Memory B cell (primary cell): ENCODE results near the gene R3HDM1.

ENCODE experiments used
- ATAC-seq: fragments of 150-1000 bp; cut with Tn5 transposase; 2 replicates; pipeline ENCODE4 v1.10.0; 2021; ENCODE audit warnings: low read depth, mild to moderate bottlenecking, moderate library complexity
- DNase-seq, 2 donors: peaks; one replicate each; pipeline ENCODE4 v3.0.0; 2022; ENCODE audit warnings: low spot score in 2 of 2
- H3K27ac Mint-ChIP-seq: one replicate; pipeline ENCODE4 v1.8.0; 2022; ENCODE audit warnings: mild to moderate bottlenecking, moderate library complexity, mixed read lengths
- H3K27me3 Mint-ChIP-seq: one replicate; pipeline ENCODE4 v1.8.0; 2022; ENCODE audit warnings: mixed read lengths
- H3K36me3 Mint-ChIP-seq: one replicate; pipeline ENCODE4 v1.8.0; 2022; ENCODE audit warnings: mild to moderate bottlenecking, mixed read lengths
- H3K4me1 Mint-ChIP-seq: one replicate; pipeline ENCODE4 v1.8.0; 2022; ENCODE audit warnings: mixed read lengths
- H3K4me3 Mint-ChIP-seq: one replicate; pipeline ENCODE4 v1.8.0; 2022; ENCODE audit warnings: mild to moderate bottlenecking, moderate library complexity, mixed read lengths
- H3K9me3 Mint-ChIP-seq: one replicate; pipeline ENCODE4 v1.8.0; 2022; ENCODE audit warnings: mixed read lengths

R3HDM1 gene

DNA sequence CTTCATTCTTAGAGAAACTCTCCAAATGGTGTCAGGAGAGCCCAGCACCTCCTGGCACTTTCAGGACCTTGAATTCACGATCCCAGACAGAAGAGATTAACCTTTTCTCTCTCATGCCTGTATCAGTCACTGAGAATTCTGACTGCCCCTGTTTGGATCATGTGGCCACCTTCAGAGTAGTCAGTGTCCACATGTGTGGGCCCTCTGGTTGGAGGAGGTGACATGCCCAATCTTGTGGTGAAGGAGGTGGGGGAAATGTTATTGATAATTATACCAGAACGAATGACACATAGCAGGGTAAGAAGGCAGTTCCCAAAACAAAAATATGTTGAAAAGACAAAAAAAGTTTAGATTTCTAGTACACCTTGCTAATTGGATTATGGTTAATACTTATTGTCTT is 242.0 kb downstream of the R3HDM1 start:
- H3K27ac Mint-ChIP-seq, result no peak overlapping the region
- DNase-seq, result no peak
- H3K27me3 Mint-ChIP-seq, result no peaks in the 10 kb centered on the region
- H3K36me3 Mint-ChIP-seq, result peaks cover 25% of the 10 kb centered on the region
- ATAC-seq, result no peak
- H3K4me1 Mint-ChIP-seq, result no peaks in the 10 kb centered on the region
- H3K9me3 Mint-ChIP-seq, result no peaks in the 10 kb centered on the region
- H3K4me3 Mint-ChIP-seq, result no peak overlapping the region

DNA sequence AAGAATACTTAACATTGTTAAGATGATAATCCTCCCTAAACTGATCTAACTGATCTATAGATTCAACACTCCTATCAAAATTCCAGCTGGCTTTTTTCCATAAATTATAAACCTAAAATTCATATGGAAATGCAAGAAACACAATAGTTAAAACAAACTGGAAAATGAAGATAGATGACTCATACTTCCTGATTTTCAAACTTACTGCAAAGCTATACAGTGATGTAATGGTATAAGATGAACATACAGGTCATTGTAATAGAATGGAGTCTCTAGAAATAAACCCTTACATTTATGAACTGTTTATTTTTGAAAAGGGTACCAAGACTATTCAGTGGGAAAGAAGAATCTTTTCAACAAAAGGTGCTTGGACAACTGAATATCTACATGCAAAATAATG is 242.6 kb downstream of the R3HDM1 start:
- Mint-ChIP-seq H3K27ac (no peak overlapping the region), H3K36me3 (peaks cover 27% of the 10 kb centered on the region), H3K4me1 (no peaks in the 10 kb centered on the region), H3K9me3 (no peaks in the 10 kb centered on the region), H3K4me3 (no peak overlapping the region), H3K27me3 (no peaks in the 10 kb centered on the region)
- ATAC-seq (no peak), DNase-seq (no peak)
